K562 (cell line): ENCODE results near the gene GOLPH3. TPM values are rescaled to one million over a fixed set of nuclear protein-coding genes. Genes with fewer than 3 reads are reported as not detected.

Experiments
- ATAC-seq: fragments of 200-7000 bp; cut with Tn5 transposase; 3 replicates; pipeline ENCODE4 v1.9.1; 2020; ENCODE audit warnings: moderate library complexity
- BruUV-seq: library from RNA; stranded (reverse); fragments of 400-500 nt; replicated peaks from 2 replicates; lab custom pipeline; 2021; lab: Mats Ljungman, UMichigan
- CTCF ChIA-PET: fragments of 300-600 bp; formaldehyde crosslinking; extraction: SDS; loops from one replicate; lab custom pipeline; 2021; ENCODE audit warnings: low intra/inter-chr PET ratio; lab: Yijun Ruan, JAX
- POLR2A ChIA-PET: fragments of 300-600, 350-650 bp; sonication (Branson Sonifier 250); formaldehyde crosslinking; extraction: SDS; loops from one replicate; lab custom pipeline; 2021; ENCODE audit warnings: antibody characterized with exemption, inconsistent platforms; lab: Yijun Ruan, JAX
- DNase-seq, 4 experiments: peaks; one replicate each; pipeline versions ENCODE4 v3.0.0 to v3.0.0-alpha.2; 2011 to 2018; ENCODE audit warnings: low spot score in 3 of 4, mixed read lengths in 3 of 4; ENCODE audit errors: extremely low read depth in 1 of 4
- FAIRE-seq: peaks from 2 replicates; lab custom pipeline; 2011; peaks lifted over from hg19 to GRCh38; lab: Jason Lieb, UNC
- H2AFZ ChIP-seq: 2 replicates; pipeline ENCODE4 v1.6.0; 2011; ENCODE audit warnings: low read depth, low read length, control low read depth, inconsistent platforms
- H3K27ac ChIP-seq: fragments of 200-600 bp; 3 replicates; pipeline ENCODE4 v1.8.0; 2011; ENCODE audit warnings: low read depth, mild to moderate bottlenecking, control low read depth, inconsistent platforms, low read length, moderate library complexity, mixed read lengths; ENCODE audit errors: extremely low read depth
- H3K27me3 ChIP-seq, 2 experiments: fragments of 300-600 bp in 1 of 2; 2 replicates in 1 of 2; 3 replicates in 1 of 2; pipeline versions ENCODE4 v1.6.0 to v1.8.0; 2011; ENCODE audit warnings: inconsistent platforms in 2 of 2, low read length in 2 of 2, mild to moderate bottlenecking in 1 of 2, mixed read lengths in 1 of 2, moderate library complexity in 1 of 2; ENCODE audit not compliant: control insufficient read depth in 2 of 2, insufficient read depth in 2 of 2
- H3K36me3 ChIP-seq: fragments of 300-600 bp; 3 replicates; pipeline ENCODE4 v1.8.0; 2011; ENCODE audit warnings: mild to moderate bottlenecking, low read length, inconsistent platforms; ENCODE audit not compliant: control insufficient read depth, insufficient read depth
- H3K4me1 ChIP-seq, 2 experiments: fragments of 200-600 bp in 1 of 2; replicated peaks in 1 of 2; 2 replicates in 1 of 2; 3 replicates in 1 of 2; pipeline versions ENCODE4 v1.5.1 to v1.8.0; 2011; ENCODE audit warnings: inconsistent platforms in 2 of 2, low read length in 2 of 2, mild to moderate bottlenecking in 1 of 2, mixed read lengths in 1 of 2, moderate library complexity in 1 of 2; ENCODE audit not compliant: control insufficient read depth in 2 of 2, insufficient read depth in 2 of 2
- H3K4me2 ChIP-seq: 2 replicates; pipeline ENCODE4 v1.6.1; 2011; ENCODE audit warnings: low read length, control low read depth, inconsistent platforms, mixed read lengths; ENCODE audit not compliant: insufficient read depth
- H3K4me3 ChIP-seq: fragments of 200-600 bp; sonication (generic), shearing (Covaris generic); 2 replicates; pipeline ENCODE4 v1.5.1; 2016; ENCODE audit warnings: control low read depth, inconsistent platforms
- H3K79me2 ChIP-seq: fragments of 200-600 bp; 3 replicates; pipeline ENCODE4 v1.8.0; 2011; ENCODE audit warnings: low read length, inconsistent platforms; ENCODE audit not compliant: control insufficient read depth, insufficient read depth
- H3K9ac ChIP-seq, 2 experiments: 2 replicates each; pipeline versions ENCODE4 v1.6.0 to v1.6.1; 2011; ENCODE audit warnings: low read depth in 2 of 2, low read length in 2 of 2, control low read depth in 1 of 2, inconsistent platforms in 1 of 2, mild to moderate bottlenecking in 1 of 2, mixed read lengths in 1 of 2; ENCODE audit not compliant: insufficient read depth in 1 of 2
- H3K9me1 ChIP-seq: one replicate; pipeline ENCODE4 v1.6.0; 2011; ENCODE audit warnings: inconsistent platforms, mild to moderate bottlenecking, low read length, moderate library complexity; ENCODE audit not compliant: control insufficient read depth, insufficient read depth
- H3K9me3 ChIP-seq: replicated peaks from 2 replicates; pipeline ENCODE4 v1.5.1; 2011; ENCODE audit warnings: low read depth, low read length, inconsistent platforms; ENCODE audit not compliant: control insufficient read depth, insufficient read depth
- H4K20me1 ChIP-seq: replicated peaks from 2 replicates; pipeline ENCODE4 v1.6.1; 2011; ENCODE audit warnings: low read length, inconsistent platforms, mixed read lengths; ENCODE audit not compliant: control insufficient read depth, insufficient read depth
- EZH2 ChIP-seq: IDR thresholded peaks from 2 replicates; pipeline ENCODE4 v1.6.1; 2012; ENCODE audit warnings: low read depth, mild to moderate bottlenecking, inconsistent platforms, low read length, borderline replicate concordance
- GATAD2A ChIP-seq: fragments of 450-650 bp; IDR thresholded peaks from 2 replicates; pipeline ENCODE4 v1.6.1; 2017
- IRF2 ChIP-seq: sonication (generic); formaldehyde crosslinking; IDR thresholded peaks from 2 replicates; pipeline ENCODE4 v1.8.1; 2022; ENCODE audit warnings: mild to moderate bottlenecking, missing genetic modification reagents
- ZNF444 ChIP-seq: fragments of 250-450 bp; sonication (Bioruptor Pico); IDR thresholded peaks from 2 replicates; pipeline ENCODE4 v1.4.0; 2020; ENCODE audit warnings: mild to moderate bottlenecking, moderate library complexity
- WGBS: fragments of 100-300 bp; shearing (Covaris generic); methylation state at CpG from one replicate; pipeline ENCODE4 v1.1.6; 2016; ENCODE audit warnings: low coverage, mixed read lengths; ENCODE audit not compliant: insufficient coverage; ENCODE audit errors: missing lambda C conversion rate; 5-methylcytosine and 5-hydroxymethylcytosine counted together
- in situ Hi-C: fragments of 300-500 bp; cut with MboI; formaldehyde crosslinking; loops from 4 replicates; pipeline ENCODE4 v1.15.0; 2018; ENCODE audit warnings: inconsistent platforms, mixed read lengths
- intact Hi-C: fragments of 100-400 bp; cut with micrococcal nuclease; formaldehyde crosslinking; loops from 2 replicates; pipeline ENCODE4 v1.14.2; 2022
- polyA plus RNA-seq, 8 experiments: library from polyadenylated mRNA; depleted of rRNA in 4 of 8; stranded (reverse) in 5 of 8; unstranded in 3 of 8; fragments of >200 nt; fragmentation: Nextera tagmentation in 2 of 8; fragmentation: Illumina TruSeq in 1 of 8; extraction: Ambion mirVana in 2 of 8; extraction: Trizol in 1 of 8; gene quantifications; 2 replicates each; pipeline versions ENCODE4 v1.2.1 to v1.2.3, GENCODE V29; 2011 to 2014; ENCODE audit warnings: inconsistent platforms in 1 of 8, missing spikeins in 1 of 8
- total RNA-seq, 7 experiments: library from RNA; depleted of rRNA in 6 of 7; stranded (reverse); fragments of >200 nt in 6 of 7; fragmentation: Illumina TruSeq in 2 of 7; extraction: Trizol in 2 of 7; gene quantifications; 2 replicates each; pipeline versions ENCODE4 v1.2.1 to v1.2.3, GENCODE V29; 2011 to 2021; ENCODE audit warnings: low replicate concordance in 1 of 7
- TF ChIP-seq, protein P1 (sequence below), 2 experiments: fragments of 450-650 bp in 1 of 2; sonication (generic) in 1 of 2; formaldehyde crosslinking; conservative IDR thresholded peaks; 2 replicates each; pipeline versions ENCODE4 v1.4.0 to v1.8.1; 2020 to 2022; ENCODE audit warnings: mild to moderate bottlenecking in 1 of 2, missing genetic modification reagents in 1 of 2

Gene GOLPH3
- total and polyA plus RNA-seq, 9 of the 15 experiments (the other 6 are each of a cell fraction or from before 2014, with no cell fraction given), result 18.8 to 94.6 (median 55.1) TPM

DNA sequence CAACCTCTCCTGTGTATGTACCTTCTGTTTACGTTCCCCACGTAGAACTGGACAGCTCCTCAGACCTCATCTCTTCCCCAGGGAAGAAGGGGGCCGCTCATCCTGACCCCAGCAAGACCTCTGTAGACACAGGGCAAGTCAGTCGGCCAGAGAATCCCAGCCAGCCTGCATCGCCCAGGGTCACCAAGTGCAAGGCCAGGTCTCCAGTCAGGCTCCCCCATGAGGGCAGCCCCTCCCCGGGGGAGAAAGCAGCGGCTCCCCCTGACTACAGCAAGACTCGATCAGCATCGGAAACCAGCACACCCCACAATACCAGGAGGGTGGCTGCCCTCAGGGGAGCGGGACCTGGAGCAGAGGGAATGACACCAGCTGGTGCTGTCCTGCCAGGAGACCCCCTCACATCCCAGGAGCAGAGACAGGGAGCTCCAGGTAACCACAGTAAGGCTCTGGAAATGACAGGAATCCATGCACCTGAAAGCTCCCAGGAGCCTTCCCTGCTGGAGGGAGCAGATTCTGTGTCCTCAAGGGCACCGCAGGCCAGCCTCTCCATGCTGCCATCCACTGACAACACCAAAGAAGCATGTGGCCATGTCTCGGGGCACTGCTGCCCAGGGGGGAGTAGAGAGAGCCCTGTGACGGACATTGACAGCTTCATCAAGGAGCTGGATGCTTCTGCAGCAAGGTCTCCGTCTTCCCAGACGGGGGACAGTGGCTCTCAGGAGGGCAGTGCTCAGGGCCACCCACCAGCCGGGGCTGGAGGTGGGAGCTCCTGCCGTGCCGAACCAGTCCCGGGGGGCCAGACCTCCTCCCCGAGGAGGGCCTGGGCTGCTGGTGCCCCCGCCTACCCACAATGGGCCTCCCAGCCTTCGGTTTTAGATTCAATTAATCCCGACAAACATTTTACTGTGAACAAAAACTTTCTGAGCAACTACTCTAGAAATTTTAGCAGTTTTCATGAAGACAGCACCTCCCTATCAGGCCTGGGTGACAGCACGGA, 86.7 kb downstream of the GOLPH3 start:
- H3K79me2 ChIP-seq, result no peaks in the 10 kb centered on the region
- H3K36me3 ChIP-seq, result no peaks in the 10 kb centered on the region
- H3K9ac ChIP-seq, result peak overlapping the region in 1 of 2 experiments; percentile 50; a peak in 1 of 4 replicates
- no peak overlapping the region for H2AFZ ChIP-seq
- CTCF ChIA-PET, result no interaction called here
- no peak overlapping the region for H3K4me3 ChIP-seq
- H4K20me1 ChIP-seq, result no peaks in the 10 kb centered on the region; the same call in 1 of the 2 replicates
- H3K27me3 ChIP-seq, result peaks cover 30 to 50% of the 10 kb centered on the region in 2 experiments
- H3K4me1 ChIP-seq, result peaks cover 0 to 18% of the 10 kb centered on the region in 2 experiments; a peak in 1 of 5 replicates
- ATAC-seq, result no peak
- intact Hi-C loops (loop anchor here (10.0 kb wide), 1 partner anchor 423 kb away; no protein-coding TSS in a partner anchor), in situ Hi-C loops (loop anchor here (5.0 kb wide), 1 partner anchor 270 kb away; no protein-coding TSS in a partner anchor)
- no peak for DNase-seq
- no peak for FAIRE-seq
- no peak for TF ChIP-seq GATAD2A
- no peak for TF ChIP-seq IRF2 (CRISPR knock-in tag)
- TF ChIP-seq EZH2, result no peak
- no peak for TF ChIP-seq ZNF444
- TF ChIP-seq, protein P1, sequence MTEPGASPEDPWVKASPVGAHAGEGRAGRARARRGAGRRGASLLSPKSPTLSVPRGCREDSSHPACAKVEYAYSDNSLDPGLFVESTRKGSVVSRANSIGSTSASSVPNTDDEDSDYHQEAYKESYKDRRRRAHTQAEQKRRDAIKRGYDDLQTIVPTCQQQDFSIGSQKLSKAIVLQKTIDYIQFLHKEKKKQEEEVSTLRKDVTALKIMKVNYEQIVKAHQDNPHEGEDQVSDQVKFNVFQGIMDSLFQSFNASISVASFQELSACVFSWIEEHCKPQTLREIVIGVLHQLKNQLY (CRISPR knock-in tag; conservative IDR thresholded peaks at IDR 0.05), result no peak
- BruUV-seq, result no TSS peak
- H3K4me2 ChIP-seq, result no peak overlapping the region
- no peaks in the 10 kb centered on the region for H3K9me1 ChIP-seq
- POLR2A ChIA-PET, result interaction anchor here (0.6 to 1.2 kb wide), 2 partner anchors 8 to 507 kb away, joined by 3 to 4 read pairs; no protein-coding TSS in a partner anchor
- H3K27ac ChIP-seq, result no peak overlapping the region
- H3K9me3 ChIP-seq, result no peaks in the 10 kb centered on the region
- 11% methylated on average over 18 of the region's 24 CpGs for WGBS
